Renal cortical epithelial cell (primary cell): ENCODE measurements around the gene NUP58. TPM values are rescaled to one million over a fixed set of nuclear protein-coding genes. Genes with fewer than 3 reads are reported as not detected.
"Not testable (repeated sequence)": the region's sequence is repeated elsewhere in the genome, so short reads cannot be mapped to it uniquely, and the experiment has no call there.

Experiments used
- DNase-seq: peaks from one replicate; pipeline ENCODE4 v3.0.0-alpha.2; 2011; ENCODE audit warnings: low read depth
- total RNA-seq: library from RNA; depleted of rRNA; stranded (reverse); fragments of >200 nt; gene quantifications from 2 replicates; pipeline ENCODE4 v1.2.3, GENCODE V29; 2014

Gene NUP58
- total RNA-seq, 1 donor from 2014 or later = 60.9 TPM

- DNase-seq = no peak
Measured at GRCh38 chr13:25302121-25302520, 696 bp downstream of the NUP58 start.

- peak; percentile 55 for DNase-seq
Measured at GRCh38 chr13:25306671-25307464, 5.4 kb downstream of the NUP58 start.

GRCh38 chr13:25310891-25311290 lies 9.5 kb downstream of the NUP58 start:
- no peak for DNase-seq

GRCh38 chr13:25318946-25319345 lies 17.5 kb downstream of the NUP58 start:
- DNase-seq = peak; percentile 69

- DNase-seq = no peak
Measured at GRCh38 chr13:25319771-25320170, 18.3 kb downstream of the NUP58 start.

GRCh38 chr13:25324100-25324499 lies 22.7 kb downstream of the NUP58 start:
- DNase-seq = no peak

- DNase-seq = peak; percentile 48
Measured at GRCh38 chr13:25329706-25330105, 28.3 kb downstream of the NUP58 start.

GRCh38 chr13:25330541-25330940 lies 29.1 kb downstream of the NUP58 start:
- DNase-seq = peak; percentile 62

GRCh38 chr13:25335856-25336255 lies 34.4 kb downstream of the NUP58 start:
- no peak for DNase-seq

- no peak for DNase-seq
Measured at GRCh38 chr13:25345576-25345975, 44.2 kb downstream of the NUP58 start.

- peak; percentile 4 for DNase-seq
Measured at GRCh38 chr13:25347151-25347550, 45.7 kb downstream of the NUP58 start.

GRCh38 chr13:25351404-25351803 lies 50.0 kb downstream of the NUP58 start:
- DNase-seq = no peak

GRCh38 chr13:25352230-25352629 lies 50.8 kb downstream of the NUP58 start:
- DNase-seq = no peak

GRCh38 chr13:25352806-25353205 lies 51.4 kb downstream of the NUP58 start:
- no peak for DNase-seq

- no peak for DNase-seq
Measured at GRCh38 chr13:25353344-25353743, 51.9 kb downstream of the NUP58 start.

GRCh38 chr13:25354377-25354776 lies 53.0 kb downstream of the NUP58 start:
- DNase-seq = no peak

- DNase-seq = not testable (repeated sequence)
Measured at GRCh38 chr13:25360443-25360842, 59.0 kb downstream of the NUP58 start.

- DNase-seq = no peak
Measured at GRCh38 chr13:25365720-25366235, 64.4 kb downstream of the NUP58 start.

GRCh38 chr13:25371158-25371874 lies 69.9 kb downstream of the NUP58 start:
- no peak for DNase-seq

- DNase-seq = no peak
Measured at GRCh38 chr13:25371875-25372283, 70.5 kb downstream of the NUP58 start, which contains the start of gene ATP8A2. TSS of gene ATP8A2 (plus strand) at chr13:25371974. CDS start at chr13:25372213, 239 bp downstream.

- DNase-seq = no peak
Measured at GRCh38 chr13:25372284-25373081, 71.1 kb downstream of the NUP58 start.
